ENCODE measurements around the gene AP2A2.

The AP2A2 gene

GRCh38 chr11:995752-996420 lies 70.2 kb downstream of the AP2A2 start:
- no peak for TF ChIP-seq CTCF (IDR thresholded peaks at IDR 0.05; ENCODE audit: extremely low read depth, insufficient read depth, missing control alignments)
- DNase-seq (ENCODE audit: low spot score): peak; percentile 91
- in situ Hi-C loops (cut with MboI; ENCODE audit: low pct_unique_long_range_greater_than_20kb, low sequenced_read_pairs, unreplicated experiment): no loop called here

- peak; percentile 61 for DNase-seq (ENCODE audit: low spot score)
- in situ Hi-C loops (cut with MboI; ENCODE audit: low pct_unique_long_range_greater_than_20kb, low sequenced_read_pairs, unreplicated experiment): no loop called here
- no peak for TF ChIP-seq CTCF (IDR thresholded peaks at IDR 0.05; ENCODE audit: extremely low read depth, insufficient read depth, missing control alignments)
Observed at GRCh38 chr11:996681-997080, 71.0 kb downstream of the AP2A2 start.

- no peak for TF ChIP-seq CTCF (IDR thresholded peaks at IDR 0.05; ENCODE audit: extremely low read depth, insufficient read depth, missing control alignments)
- in situ Hi-C loops (cut with MboI; ENCODE audit: low pct_unique_long_range_greater_than_20kb, low sequenced_read_pairs, unreplicated experiment): no loop called here
- DNase-seq (ENCODE audit: low spot score): no peak
Observed at GRCh38 chr11:997907-998306, 72.2 kb downstream of the AP2A2 start.

- no peak for TF ChIP-seq CTCF (IDR thresholded peaks at IDR 0.05; ENCODE audit: extremely low read depth, insufficient read depth, missing control alignments)
- DNase-seq (ENCODE audit: low spot score): no peak
- in situ Hi-C loops (cut with MboI; ENCODE audit: low pct_unique_long_range_greater_than_20kb, low sequenced_read_pairs, unreplicated experiment): no loop called here
Observed at GRCh38 chr11:999009-999408, 73.3 kb downstream of the AP2A2 start.

GRCh38 chr11:1000357-1001278 lies 74.9 kb downstream of the AP2A2 start:
- in situ Hi-C loops (cut with MboI; ENCODE audit: low pct_unique_long_range_greater_than_20kb, low sequenced_read_pairs, unreplicated experiment): no loop called here
- TF ChIP-seq CTCF (IDR thresholded peaks at IDR 0.05; ENCODE audit: extremely low read depth, insufficient read depth, missing control alignments): no peak
- no peak for DNase-seq (ENCODE audit: low spot score)

- in situ Hi-C loops (cut with MboI; ENCODE audit: low pct_unique_long_range_greater_than_20kb, low sequenced_read_pairs, unreplicated experiment): no loop called here
- no peak for DNase-seq (ENCODE audit: low spot score)
- TF ChIP-seq CTCF (IDR thresholded peaks at IDR 0.05; ENCODE audit: extremely low read depth, insufficient read depth, missing control alignments): no peak
Observed at GRCh38 chr11:1001617-1002405, 76.1 kb downstream of the AP2A2 start.

Measured in GM13977 (cell line).